HepG2 (cell line): ENCODE results near the gene UBXN2A. TPM values are rescaled to one million over a fixed set of nuclear protein-coding genes. Genes with fewer than 3 reads are reported as not detected.

Experiments used
- ATAC-seq: fragments of 200-7000 bp; cut with Tn5 transposase; 3 replicates; pipeline ENCODE4 v1.9.1; 2020; ENCODE audit warnings: mild to moderate bottlenecking, moderate library complexity
- BruUV-seq: library from RNA; stranded (reverse); fragments of 400-500 nt; replicated peaks from 2 replicates; lab custom pipeline; 2021; lab: Mats Ljungman, UMichigan
- CTCF ChIA-PET: fragments of 300-600 bp; formaldehyde crosslinking; extraction: SDS; loops from one replicate; lab custom pipeline; 2021; ENCODE audit warnings: low total read pairs, inconsistent platforms, low intra/inter-chr PET ratio; lab: Yijun Ruan, JAX
- POLR2A ChIA-PET: fragments of 350-600 bp; sonication (Branson Sonifier 250); formaldehyde crosslinking; loops from one replicate; lab custom pipeline; 2020; ENCODE audit warnings: antibody characterized with exemption, inconsistent platforms; lab: Yijun Ruan, JAX
- DNase-seq: peaks from one replicate; pipeline ENCODE4 v3.0.0-alpha.2; 2015; ENCODE audit warnings: low spot score
- FAIRE-seq: peaks from 3 replicates; lab custom pipeline; 2011; peaks lifted over from hg19 to GRCh38; lab: Jason Lieb, UNC
- H2AFZ ChIP-seq: one replicate; pipeline ENCODE4 v1.6.1; 2011; ENCODE audit warnings: low read length, inconsistent platforms
- H3K27ac ChIP-seq: fragments of 300-600 bp; 3 replicates; pipeline ENCODE4 v1.8.0; 2011; ENCODE audit warnings: mixed run types, mild to moderate bottlenecking, mixed read lengths, low read length, inconsistent platforms; ENCODE audit not compliant: insufficient read depth; ENCODE audit errors: extremely low read length
- H3K27me3 ChIP-seq, 2 experiments: fragments of 200-600 bp in 1 of 2; 2 replicates in 1 of 2; 3 replicates in 1 of 2; pipeline versions ENCODE4 v1.6.0 to v1.8.0; 2011; ENCODE audit warnings: low read length in 2 of 2, mild to moderate bottlenecking in 2 of 2, moderate library complexity in 2 of 2, inconsistent platforms in 1 of 2; ENCODE audit not compliant: insufficient read depth in 2 of 2, control insufficient read depth in 1 of 2
- H3K36me3 ChIP-seq, 2 experiments: fragments of 200-600 bp in 1 of 2; replicated peaks in 1 of 2; 2 replicates in 1 of 2; 3 replicates in 1 of 2; pipeline versions ENCODE4 v1.5.1 to v1.8.0; 2011; ENCODE audit warnings: low read length in 2 of 2, inconsistent platforms in 1 of 2; ENCODE audit not compliant: insufficient read depth in 2 of 2, control insufficient read depth in 1 of 2
- H3K4me1 ChIP-seq: 2 replicates; pipeline ENCODE4 v1.5.1; 2012; ENCODE audit warnings: low read length, inconsistent platforms; ENCODE audit not compliant: insufficient read depth
- H3K4me2 ChIP-seq: 2 replicates; pipeline ENCODE4 v1.6.0; 2011; ENCODE audit warnings: low read depth, low read length, inconsistent platforms
- H3K4me3 ChIP-seq, 3 experiments: fragments of 200-600 bp in 1 of 3; sonication (generic), shearing (Covaris generic) in 1 of 3; replicated peaks in 1 of 3; 2 replicates each; pipeline ENCODE4 v1.5.1; 2011 to 2016; ENCODE audit warnings: low read length in 3 of 3, inconsistent platforms in 2 of 3, low read depth in 2 of 3, mild to moderate bottlenecking in 2 of 3, control low read depth in 1 of 3, mixed read lengths in 1 of 3; ENCODE audit not compliant: insufficient read depth in 1 of 3
- H3K79me2 ChIP-seq: one replicate; pipeline ENCODE4 v1.6.1; 2011; ENCODE audit warnings: low read length, inconsistent platforms; ENCODE audit not compliant: insufficient read depth
- H3K9ac ChIP-seq: 2 replicates; pipeline ENCODE4 v1.6.0; 2011; ENCODE audit warnings: mild to moderate bottlenecking, low read depth, low read length, inconsistent platforms; ENCODE audit not compliant: insufficient read depth
- H3K9me3 ChIP-seq: 2 replicates; pipeline ENCODE4 v1.5.1; 2012; ENCODE audit warnings: mild to moderate bottlenecking, low read length
- H4K20me1 ChIP-seq: 2 replicates; pipeline ENCODE4 v1.6.0; 2011; ENCODE audit warnings: inconsistent platforms, mild to moderate bottlenecking, low read length, moderate library complexity; ENCODE audit not compliant: insufficient read depth
- CSRNP2 ChIP-seq: sonication (generic); formaldehyde crosslinking; conservative IDR thresholded peaks from 2 replicates; pipeline ENCODE4 v1.8.0; 2022; ENCODE audit warnings: low read depth, missing genetic modification reagents
- IKZF4 ChIP-seq: sonication (generic); formaldehyde crosslinking; IDR thresholded peaks from 2 replicates; pipeline ENCODE4 v1.5.1; 2020; ENCODE audit warnings: borderline replicate concordance, mild to moderate bottlenecking, low read depth, missing genetic modification reagents; ENCODE audit errors: not compliant biosample characterization
- MEF2D ChIP-seq: sonication (generic); formaldehyde crosslinking; IDR thresholded peaks from 2 replicates; pipeline ENCODE4 v1.5.1; 2020; ENCODE audit warnings: mild to moderate bottlenecking, missing genetic modification reagents
- PAF1 ChIP-seq: IDR thresholded peaks from 2 replicates; pipeline ENCODE4 v1.6.1; 2016; ENCODE audit warnings: missing genetic modification reagents, missing compliant biosample characterization
- PAWR ChIP-seq: sonication (generic); formaldehyde crosslinking; IDR thresholded peaks from 2 replicates; pipeline ENCODE4 v1.4.0; 2020; ENCODE audit warnings: missing genetic modification reagents, mild to moderate bottlenecking, borderline replicate concordance
- SALL1 ChIP-seq: sonication (generic); formaldehyde crosslinking; IDR thresholded peaks from 2 replicates; pipeline ENCODE4 v1.8.0; 2022; ENCODE audit warnings: mild to moderate bottlenecking, missing genetic modification reagents
- TCF7L2 ChIP-seq: IDR thresholded peaks from 2 replicates; pipeline ENCODE4 v1.6.1; 2011; ENCODE audit warnings: mild to moderate bottlenecking, low read depth, low read length, moderate library complexity
- ZHX1 ChIP-seq: sonication (generic); formaldehyde crosslinking; IDR thresholded peaks from 2 replicates; pipeline ENCODE4 v1.8.1; 2022; ENCODE audit warnings: low read depth, mild to moderate bottlenecking, missing genetic modification reagents
- ZNF274 ChIP-seq: sonication (generic); formaldehyde crosslinking; IDR thresholded peaks from 2 replicates; pipeline ENCODE4 v1.5.1; 2020; ENCODE audit warnings: mild to moderate bottlenecking, missing genetic modification reagents
- ZNF331 ChIP-seq: sonication (generic); formaldehyde crosslinking; IDR thresholded peaks from 2 replicates; pipeline ENCODE4 v1.4.0; 2020; ENCODE audit warnings: missing genetic modification reagents
- ZNF33A ChIP-seq: sonication (generic); formaldehyde crosslinking; IDR thresholded peaks from 2 replicates; pipeline ENCODE4 v1.5.1; 2020; ENCODE audit warnings: missing genetic modification reagents, mild to moderate bottlenecking, moderate library complexity, borderline replicate concordance
- ZNF580 ChIP-seq: IDR thresholded peaks from 2 replicates; pipeline ENCODE4 v1.6.1; 2016; ENCODE audit warnings: low read depth, borderline replicate concordance
- ZNF784 ChIP-seq: sonication (generic); formaldehyde crosslinking; IDR thresholded peaks from 2 replicates; pipeline ENCODE4 v1.5.1; 2020; ENCODE audit warnings: missing genetic modification reagents, mild to moderate bottlenecking, borderline replicate concordance
- ZXDC ChIP-seq: sonication (generic); formaldehyde crosslinking; IDR thresholded peaks from 2 replicates; pipeline ENCODE4 v1.5.0; 2020; ENCODE audit warnings: mild to moderate bottlenecking, missing genetic modification reagents
- WGBS: methylation state at CpG from one replicate; pipeline ENCODE4 v1.1.6; 2017; ENCODE audit warnings: low lambda C conversion rate; 5-methylcytosine and 5-hydroxymethylcytosine counted together
- in situ Hi-C: cut with HindIII; loops from 2 replicates; pipeline ENCODE4 v1.10.0; 2017; ENCODE audit warnings: low pct_unique_long_range_greater_than_20kb; ENCODE audit not compliant: extremely low pct_ligation_motif_present
- intact Hi-C: fragments of 100-400 bp; cut with micrococcal nuclease; formaldehyde crosslinking; loops from one replicate; pipeline ENCODE4 v1.10.0; 2022; ENCODE audit not compliant: unreplicated experiment
- polyA plus RNA-seq, 8 experiments: library from polyadenylated mRNA; depleted of rRNA in 3 of 8; stranded (reverse) in 7 of 8; unstranded in 1 of 8; fragments of >200 nt; fragmentation: Illumina TruSeq in 4 of 8; extraction: Trizol in 4 of 8; gene quantifications; 2 replicates each; pipeline versions ENCODE4 v1.2.1 to v1.2.3, GENCODE V29; 2011 to 2016; ENCODE audit warnings: low read depth in 4 of 8, missing spikeins in 1 of 8, mixed read lengths in 1 of 8; ENCODE audit not compliant: insufficient read depth in 1 of 8
- total RNA-seq, 5 experiments: library from RNA; depleted of rRNA; stranded (reverse); fragments of >200 nt; fragmentation: Illumina TruSeq; extraction: Trizol; gene quantifications; 2 replicates each; pipeline ENCODE4 v1.2.3, GENCODE V29; 2016; ENCODE audit warnings: low read depth in 1 of 5

Gene UBXN2A
- total and polyA plus RNA-seq, 2 of the 13 experiments (the other 11 are each of a cell fraction or from before 2014, with no cell fraction given) = 8.3 to 20.9 TPM

GRCh38 chr2:23903034-23903433 lies 37.2 kb upstream of the UBXN2A start:
- BruUV-seq = no TSS peak
- CTCF ChIA-PET = no interaction called here
- Histone ChIP-seq H3K27ac (no peak overlapping the region), H3K9me3 (no peaks in the 10 kb centered on the region), H3K27me3 (no peaks in the 10 kb centered on the region), H4K20me1 (no peaks in the 10 kb centered on the region), H3K4me1 (peaks cover 27% of the 10 kb centered on the region), H3K4me3 (no peak overlapping the region), H2AFZ (no peak overlapping the region), H3K36me3 (no peaks in the 10 kb centered on the region), H3K4me2 (no peak overlapping the region), H3K79me2 (peaks cover 61% of the 10 kb centered on the region), H3K9ac (no peak overlapping the region)
- no peak for DNase-seq
- WGBS = 95% methylated on average over 2 of the region's 2 CpGs
- in situ Hi-C loops = no loop called here
- ATAC-seq = no peak
- POLR2A ChIA-PET = no interaction called here
- intact Hi-C loops = no loop called here
- no peak for FAIRE-seq
- TF ChIP-seq ZNF274 (CRISPR knock-in tag) (no peak), PAF1 (CRISPR knock-in tag) (no peak), ZXDC (CRISPR knock-in tag) (no peak), PAWR (CRISPR knock-in tag) (no peak), ZNF331 (CRISPR knock-in tag) (no peak), SALL1 (CRISPR knock-in tag) (no peak), CSRNP2 (CRISPR knock-in tag) (no peak), IKZF4 (no peak), ZNF580 (CRISPR knock-in tag) (no peak), ZHX1 (no peak), MEF2D (CRISPR knock-in tag) (no peak), ZNF784 (no peak), ZNF33A (CRISPR knock-in tag) (no peak), TCF7L2 (no peak)
